Measurements from ENCODE around the gene SATB2.

SATB2 gene

GRCh38 chr2:199433204-199433832 lies 24.4 kb downstream of the SATB2 start:
- no CpG with 5 or more reads among the region's 11 CpGs for WGBS (ENCODE audit: insufficient coverage, insufficient read length)
- H3K4me3 ChIP-seq (ENCODE audit: low read length) = no peak overlapping the region
- no peaks in the 10 kb centered on the region for H3K36me3 ChIP-seq (ENCODE audit: control insufficient read depth, insufficient read depth, low read length)
- H3K27ac ChIP-seq (ENCODE audit: low read length) = no peak overlapping the region
- H3K9me3 ChIP-seq (ENCODE audit: control insufficient read depth, insufficient read depth, low read length) = no peaks in the 10 kb centered on the region
- DNase-seq (ENCODE audit: low read depth, low spot score) = no peak
- H3K4me1 ChIP-seq (ENCODE audit: control insufficient read depth, insufficient read depth, low read length) = peaks cover 5% of the 10 kb centered on the region; the same call in 1 of the 2 replicates
- no peaks in the 10 kb centered on the region for H3K27me3 ChIP-seq (ENCODE audit: control insufficient read depth, insufficient read depth, low read length)

GRCh38 chr2:199431746-199432213 lies 26.0 kb downstream of the SATB2 start:
- H3K27ac ChIP-seq (ENCODE audit: low read length) = no peak overlapping the region
- DNase-seq (ENCODE audit: low read depth, low spot score) = no peak
- no peaks in the 10 kb centered on the region for H3K9me3 ChIP-seq (ENCODE audit: control insufficient read depth, insufficient read depth, low read length)
- no CpG with 5 or more reads among the region's 11 CpGs for WGBS (ENCODE audit: insufficient coverage, insufficient read length)
- H3K27me3 ChIP-seq (ENCODE audit: control insufficient read depth, insufficient read depth, low read length) = no peaks in the 10 kb centered on the region
- H3K36me3 ChIP-seq (ENCODE audit: control insufficient read depth, insufficient read depth, low read length) = no peaks in the 10 kb centered on the region
- peaks cover 3% of the 10 kb centered on the region; the same call in 1 of the 2 replicates for H3K4me1 ChIP-seq (ENCODE audit: control insufficient read depth, insufficient read depth, low read length)
- no peak overlapping the region for H3K4me3 ChIP-seq (ENCODE audit: low read length)

GRCh38 chr2:199430214-199430613 lies 27.5 kb downstream of the SATB2 start:
- Histone ChIP-seq H3K27me3 (ENCODE audit: control insufficient read depth, insufficient read depth, low read length) (no peaks in the 10 kb centered on the region), H3K4me3 (ENCODE audit: low read length) (no peak overlapping the region), H3K36me3 (ENCODE audit: control insufficient read depth, insufficient read depth, low read length) (no peaks in the 10 kb centered on the region), H3K4me1 (ENCODE audit: control insufficient read depth, insufficient read depth, low read length) (peaks cover 3% of the 10 kb centered on the region; the same call in 1 of the 2 replicates), H3K9me3 (ENCODE audit: control insufficient read depth, insufficient read depth, low read length) (no peaks in the 10 kb centered on the region), H3K27ac (ENCODE audit: low read length) (no peak overlapping the region)
- no peak for DNase-seq (ENCODE audit: low read depth, low spot score)
- WGBS (ENCODE audit: insufficient coverage, insufficient read length) = no CpG with 5 or more reads among the region's 3 CpGs

GRCh38 chr2:199428291-199428690 lies 29.4 kb downstream of the SATB2 start:
- WGBS (ENCODE audit: insufficient coverage, insufficient read length) = no CpG with 5 or more reads among the region's 3 CpGs
- no peak overlapping the region for H3K4me3 ChIP-seq (ENCODE audit: low read length)
- no peaks in the 10 kb centered on the region for H3K9me3 ChIP-seq (ENCODE audit: control insufficient read depth, insufficient read depth, low read length)
- peaks cover 6% of the 10 kb centered on the region for H3K4me1 ChIP-seq (ENCODE audit: control insufficient read depth, insufficient read depth, low read length)
- DNase-seq (ENCODE audit: low read depth, low spot score) = no peak
- H3K27ac ChIP-seq (ENCODE audit: low read length) = no peak overlapping the region
- no peaks in the 10 kb centered on the region for H3K36me3 ChIP-seq (ENCODE audit: control insufficient read depth, insufficient read depth, low read length)
- H3K27me3 ChIP-seq (ENCODE audit: control insufficient read depth, insufficient read depth, low read length) = no peaks in the 10 kb centered on the region

- Histone ChIP-seq H3K27me3 (ENCODE audit: control insufficient read depth, insufficient read depth, low read length) (no peaks in the 10 kb centered on the region), H3K4me1 (ENCODE audit: control insufficient read depth, insufficient read depth, low read length) (peaks cover 2% of the 10 kb centered on the region), H3K9me3 (ENCODE audit: control insufficient read depth, insufficient read depth, low read length) (no peaks in the 10 kb centered on the region), H3K36me3 (ENCODE audit: control insufficient read depth, insufficient read depth, low read length) (no peaks in the 10 kb centered on the region), H3K4me3 (ENCODE audit: low read length) (no peak overlapping the region), H3K27ac (ENCODE audit: low read length) (no peak overlapping the region)
- no peak for DNase-seq (ENCODE audit: low read depth, low spot score)
- no CpG with 5 or more reads among the region's 4 CpGs for WGBS (ENCODE audit: insufficient coverage, insufficient read length)
Measured at GRCh38 chr2:199424160-199424559, 33.6 kb downstream of the SATB2 start.

- H3K4me3 ChIP-seq (ENCODE audit: low read length) = no peak overlapping the region
- no peak for DNase-seq (ENCODE audit: low read depth, low spot score)
- no peak overlapping the region for H3K27ac ChIP-seq (ENCODE audit: low read length)
- no peaks in the 10 kb centered on the region for H3K9me3 ChIP-seq (ENCODE audit: control insufficient read depth, insufficient read depth, low read length)
- peaks cover 2% of the 10 kb centered on the region for H3K4me1 ChIP-seq (ENCODE audit: control insufficient read depth, insufficient read depth, low read length)
- WGBS (ENCODE audit: insufficient coverage, insufficient read length) = no CpG with 5 or more reads among the region's 5 CpGs
- H3K27me3 ChIP-seq (ENCODE audit: control insufficient read depth, insufficient read depth, low read length) = no peaks in the 10 kb centered on the region
- H3K36me3 ChIP-seq (ENCODE audit: control insufficient read depth, insufficient read depth, low read length) = no peaks in the 10 kb centered on the region
Measured at GRCh38 chr2:199419428-199419827, 38.3 kb downstream of the SATB2 start.

- DNase-seq (ENCODE audit: low read depth, low spot score) = no peak
- Histone ChIP-seq H3K27ac (ENCODE audit: low read length) (no peak overlapping the region), H3K9me3 (ENCODE audit: control insufficient read depth, insufficient read depth, low read length) (no peaks in the 10 kb centered on the region), H3K4me3 (ENCODE audit: low read length) (no peak overlapping the region), H3K27me3 (ENCODE audit: control insufficient read depth, insufficient read depth, low read length) (no peaks in the 10 kb centered on the region), H3K36me3 (ENCODE audit: control insufficient read depth, insufficient read depth, low read length) (no peaks in the 10 kb centered on the region), H3K4me1 (ENCODE audit: control insufficient read depth, insufficient read depth, low read length) (0 out of 2 replicates have a peak, but pooled peaks cover 1% of the 10 kb centered on the region)
- no CpG with 5 or more reads among the region's 7 CpGs for WGBS (ENCODE audit: insufficient coverage, insufficient read length)
Measured at GRCh38 chr2:199414465-199414864, 43.3 kb downstream of the SATB2 start.

- Histone ChIP-seq H3K9me3 (ENCODE audit: control insufficient read depth, insufficient read depth, low read length) (no peaks in the 10 kb centered on the region), H3K4me1 (ENCODE audit: control insufficient read depth, insufficient read depth, low read length) (0 out of 2 replicates have a peak, but pooled peaks cover 1% of the 10 kb centered on the region), H3K4me3 (ENCODE audit: low read length) (no peak overlapping the region), H3K36me3 (ENCODE audit: control insufficient read depth, insufficient read depth, low read length) (no peaks in the 10 kb centered on the region), H3K27ac (ENCODE audit: low read length) (no peak overlapping the region), H3K27me3 (ENCODE audit: control insufficient read depth, insufficient read depth, low read length) (no peaks in the 10 kb centered on the region)
- no peak for DNase-seq (ENCODE audit: low read depth, low spot score)
- WGBS (ENCODE audit: insufficient coverage, insufficient read length) = no CpG with 5 or more reads among the region's 3 CpGs
Measured at GRCh38 chr2:199414001-199414400, 43.7 kb downstream of the SATB2 start.

GRCh38 chr2:199409759-199410529 lies 47.8 kb downstream of the SATB2 start:
- WGBS (ENCODE audit: insufficient coverage, insufficient read length) = no CpG with 5 or more reads among the region's 4 CpGs
- no peaks in the 10 kb centered on the region for H3K27me3 ChIP-seq (ENCODE audit: control insufficient read depth, insufficient read depth, low read length)
- no peak overlapping the region for H3K27ac ChIP-seq (ENCODE audit: low read length)
- 0 out of 2 replicates have a peak, but pooled peaks cover 1% of the 10 kb centered on the region for H3K4me1 ChIP-seq (ENCODE audit: control insufficient read depth, insufficient read depth, low read length)
- H3K36me3 ChIP-seq (ENCODE audit: control insufficient read depth, insufficient read depth, low read length) = no peaks in the 10 kb centered on the region
- H3K4me3 ChIP-seq (ENCODE audit: low read length) = no peak overlapping the region
- H3K9me3 ChIP-seq (ENCODE audit: control insufficient read depth, insufficient read depth, low read length) = no peaks in the 10 kb centered on the region
- no peak for DNase-seq (ENCODE audit: low read depth, low spot score)

GRCh38 chr2:199407421-199407820 lies 50.3 kb downstream of the SATB2 start:
- Histone ChIP-seq H3K27me3 (ENCODE audit: control insufficient read depth, insufficient read depth, low read length) (no peaks in the 10 kb centered on the region), H3K27ac (ENCODE audit: low read length) (no peak overlapping the region), H3K4me3 (ENCODE audit: low read length) (no peak overlapping the region), H3K9me3 (ENCODE audit: control insufficient read depth, insufficient read depth, low read length) (no peaks in the 10 kb centered on the region), H3K36me3 (ENCODE audit: control insufficient read depth, insufficient read depth, low read length) (no peaks in the 10 kb centered on the region), H3K4me1 (ENCODE audit: control insufficient read depth, insufficient read depth, low read length) (0 out of 2 replicates have a peak, but pooled peaks cover 1% of the 10 kb centered on the region)
- DNase-seq (ENCODE audit: low read depth, low spot score) = no peak
